ENCODE measurements around the gene GPR137B. TPM values are rescaled to one million over a fixed set of nuclear protein-coding genes. Genes with fewer than 3 reads are reported as not detected.

GPR137B gene
- total and polyA plus RNA-seq, 2 of the 8 experiments (the other 6 are each of a cell fraction or from before 2014, with no cell fraction given): 6.9 to 7.7 TPM

GRCh38 chr1:236213534-236213933 lies 71.2 kb downstream of the GPR137B start:
- Histone ChIP-seq H4K8ac (ENCODE audit: extremely low read depth, insufficient read depth, low read length) (no peak overlapping the region), H3K4me3 (ENCODE audit: extremely low read depth in 1 of 4, insufficient read depth in 2 of 4, low read depth in 3 of 4, low read length in 4 of 4) (no peak overlapping the region), H2BK5ac (ENCODE audit: low read depth, low read length) (no peak overlapping the region), H4K91ac (replicated peaks; ENCODE audit: insufficient read length, low read length) (no peak overlapping the region), H3K36me3 (ENCODE audit: control insufficient read depth in 2 of 4, insufficient read depth in 4 of 4, low read length in 3 of 4) (0 out of 8 replicates have a peak, but pooled peaks cover 0 to 2% (median 0%) of the 10 kb centered on the region in 4 experiments), H3K27ac (ENCODE audit: low read depth, low read length) (no peak overlapping the region), H3K23ac (ENCODE audit: insufficient read length) (no peak overlapping the region), H2BK15ac (ENCODE audit: low read length) (no peak overlapping the region), H2BK12ac (ENCODE audit: low read depth, low read length) (no peak overlapping the region), H3K79me2 (ENCODE audit: control insufficient read depth in 1 of 2, insufficient read depth in 2 of 2, low read length in 2 of 2) (no peaks in the 10 kb centered on the region), H4K20me1 (replicated peaks in 1 of 2; ENCODE audit: control insufficient read depth in 1 of 2, insufficient read depth in 2 of 2, low read length in 2 of 2) (no peaks in the 10 kb centered on the region), H2BK120ac (replicated peaks; ENCODE audit: low read depth, low read length) (no peak overlapping the region), H2AK5ac (ENCODE audit: low read depth, low read length) (no peak overlapping the region), H3K14ac (ENCODE audit: insufficient read length) (no peak overlapping the region), H3K9me3 (ENCODE audit: insufficient read depth in 2 of 2, low read depth in 1 of 2, low read length in 1 of 2) (no peaks in the 10 kb centered on the region), H3K4me2 (ENCODE audit: insufficient read depth in 1 of 2, low read depth in 2 of 2, low read length in 2 of 2) (no peak overlapping the region), H3K23me2 (ENCODE audit: low read depth, low read length) (no peaks in the 10 kb centered on the region), H2AFZ (ENCODE audit: low read length) (no peak overlapping the region), H2BK20ac (ENCODE audit: low read length) (no peak overlapping the region), H4K5ac (ENCODE audit: insufficient read length, low read depth, low read length) (no peak overlapping the region), H3K18ac (ENCODE audit: extremely low read depth, low read length) (no peak overlapping the region), H3K9ac (replicated peaks in 1 of 4; ENCODE audit: extremely low read depth in 1 of 4, low read depth in 3 of 4, low read length in 3 of 4) (no peak overlapping the region), H3K4me1 (replicated peaks in 1 of 4; ENCODE audit: control insufficient read depth in 3 of 4, insufficient read depth in 4 of 4, low read length in 3 of 4) (no peaks in the 10 kb centered on the region), H3K4ac (replicated peaks; ENCODE audit: insufficient read length, low read depth, low read length) (no peak overlapping the region), H3K79me1 (ENCODE audit: low read depth, low read length) (no peaks in the 10 kb centered on the region), H3K27me3 (replicated peaks in 1 of 4; ENCODE audit: control insufficient read depth in 3 of 4, extremely low read depth in 1 of 4, insufficient read depth in 3 of 4, low read length in 3 of 4) (no peaks in the 10 kb centered on the region), H3K56ac (replicated peaks; ENCODE audit: insufficient read length, low read depth, low read length) (no peak overlapping the region)
- 90% methylated on average over 3 of the region's 3 CpGs; no CpG with 5 or more reads in 1 of the 2 experiments for WGBS, 2 experiments (ENCODE audit: extremely low coverage in 1 of 2, insufficient coverage in 1 of 2, insufficient read length in 1 of 2, insufficient replicate concordance in 2 of 2, low coverage in 1 of 2, low lambda C conversion rate in 2 of 2, missing lambda C conversion rate in 1 of 2)
- FAIRE-seq (no peak), DNase-seq (ENCODE audit: low read depth in 1 of 2, low spot score in 2 of 2) (no peak)
- POLR2A ChIA-PET (ENCODE audit: partially characterized antibody): no interaction called here
- CTCF ChIA-PET (ENCODE audit: partially characterized antibody): no interaction called here
- TF ChIP-seq CEBPB (IDR thresholded peaks at IDR 0.05; ENCODE audit: low read depth, low read length) (no peak), HDAC2 (IDR thresholded peaks at IDR 0.05; ENCODE audit: borderline replicate concordance in 1 of 2, low read depth in 2 of 2, low read length in 2 of 2) (no peak), TBP (IDR thresholded peaks at IDR 0.05; ENCODE audit: low read depth, low read length) (no peak)
